HG02870 (cell line): Measurements from ENCODE around the gene OR4X2.
"Not testable (repeated sequence)": the region's sequence is repeated elsewhere in the genome, so short reads cannot be mapped to it uniquely, and the experiment has no call there.

ENCODE experiments used
- ATAC-seq: cut with Tn5 transposase; IDR thresholded peaks from one replicate; pipeline ENCODE4 v1.9.1; 2021; ENCODE audit warnings: mild to moderate bottlenecking, moderate library complexity; ENCODE audit not compliant: unreplicated experiment

The OR4X2 gene, protein sequence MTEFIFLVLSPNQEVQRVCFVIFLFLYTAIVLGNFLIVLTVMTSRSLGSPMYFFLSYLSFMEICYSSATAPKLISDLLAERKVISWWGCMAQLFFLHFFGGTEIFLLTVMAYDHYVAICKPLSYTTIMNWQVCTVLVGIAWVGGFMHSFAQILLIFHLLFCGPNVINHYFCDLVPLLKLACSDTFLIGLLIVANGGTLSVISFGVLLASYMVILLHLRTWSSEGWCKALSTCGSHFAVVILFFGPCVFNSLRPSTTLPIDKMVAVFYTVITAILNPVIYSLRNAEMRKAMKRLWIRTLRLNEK

DNA sequence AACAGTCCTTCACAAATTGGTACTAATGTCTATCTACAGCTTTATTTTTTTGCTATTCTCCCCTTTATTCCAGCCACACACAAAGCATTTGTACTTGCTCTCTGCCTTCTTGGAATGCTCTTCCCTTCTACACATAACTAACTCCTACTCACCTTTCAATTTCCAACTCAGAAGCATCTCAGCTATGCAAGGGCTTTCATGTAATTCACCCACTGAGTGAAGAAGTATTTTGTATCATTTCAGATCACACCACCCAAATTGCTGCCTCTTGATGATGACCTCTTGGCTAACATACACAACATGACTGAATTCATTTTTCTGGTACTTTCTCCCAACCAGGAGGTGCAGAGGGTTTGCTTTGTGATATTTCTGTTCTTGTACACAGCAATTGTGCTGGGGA is at the start of gene OR4X2:
TSS of gene OR4X2 (plus strand) at position 301 of the 400 bp plus-strand sequence. CDS start at position 301, 0 bp downstream.
- ATAC-seq: no peak

GRCh38 chr11:48207881-48208280 is 37.0 kb upstream of the OR4X2 start:
- no peak for ATAC-seq

DNA sequence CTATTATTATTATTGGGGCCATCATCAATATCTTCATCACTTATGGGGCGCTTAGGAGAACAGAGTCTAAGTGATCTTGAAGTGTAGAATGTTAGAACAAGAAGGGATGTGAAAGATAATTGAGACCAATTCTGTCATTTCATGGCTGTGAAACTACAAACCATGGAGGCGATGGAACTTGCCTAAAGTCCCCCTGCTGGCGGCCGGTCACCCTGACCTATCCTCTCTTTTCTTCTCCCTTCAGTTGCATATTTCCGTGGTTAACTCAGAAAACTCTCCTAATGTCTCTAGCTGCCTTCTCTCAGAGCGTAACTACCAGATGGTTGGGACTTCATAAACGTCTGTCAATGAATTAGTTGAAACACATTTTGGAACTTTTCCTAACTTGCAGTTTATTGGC is 34.9 kb upstream of the OR4X2 start:
- ATAC-seq: no peak

DNA sequence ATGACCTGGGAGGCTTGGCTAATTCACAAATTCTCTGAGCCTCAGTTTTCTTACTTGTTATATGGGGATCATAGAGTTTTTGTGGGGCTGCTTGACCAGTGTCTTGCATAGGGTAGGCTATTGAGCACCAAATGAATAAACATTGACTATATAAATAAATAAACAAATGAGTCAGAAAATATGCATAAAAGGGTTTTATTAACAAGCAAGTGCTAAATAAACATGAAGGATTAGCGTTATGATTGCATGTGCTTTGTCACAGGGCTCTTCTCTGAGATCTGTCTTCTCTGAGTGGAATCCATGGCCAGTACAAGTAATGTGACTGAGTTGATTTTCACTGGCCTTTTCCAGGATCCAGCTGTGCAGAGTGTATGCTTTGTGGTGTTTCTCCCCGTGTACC is 28.4 kb upstream of the OR4X2 start, which contains the start of gene OR4B1:
TSS of gene OR4B1 (plus strand) at position 301 of the 400 bp plus-strand sequence. CDS start at position 301, 0 bp downstream.
- no peak for ATAC-seq

- ATAC-seq: no peak
Observed at GRCh38 chr11:48228761-48229160, 16.1 kb upstream of the OR4X2 start.

DNA sequence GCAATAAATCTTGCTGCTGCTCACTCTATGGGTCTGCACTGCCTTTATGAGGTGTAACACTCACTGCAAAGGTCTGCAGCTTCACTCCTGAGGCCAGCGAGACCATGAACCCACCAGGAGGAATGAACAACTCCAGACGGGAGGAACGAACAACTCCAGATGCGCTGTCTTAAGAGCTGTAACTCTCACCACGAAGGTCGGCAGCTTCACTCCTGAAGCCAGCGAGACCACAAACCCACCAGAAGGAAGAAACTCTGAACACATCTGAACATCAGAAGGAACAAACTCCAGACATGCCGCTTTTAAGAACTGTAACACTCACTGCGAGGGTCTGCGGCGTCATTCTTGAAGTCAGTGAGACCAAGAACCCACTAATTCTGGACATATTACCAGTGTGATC is 14.8 kb upstream of the OR4X2 start:
- ATAC-seq: not testable (repeated sequence)

DNA sequence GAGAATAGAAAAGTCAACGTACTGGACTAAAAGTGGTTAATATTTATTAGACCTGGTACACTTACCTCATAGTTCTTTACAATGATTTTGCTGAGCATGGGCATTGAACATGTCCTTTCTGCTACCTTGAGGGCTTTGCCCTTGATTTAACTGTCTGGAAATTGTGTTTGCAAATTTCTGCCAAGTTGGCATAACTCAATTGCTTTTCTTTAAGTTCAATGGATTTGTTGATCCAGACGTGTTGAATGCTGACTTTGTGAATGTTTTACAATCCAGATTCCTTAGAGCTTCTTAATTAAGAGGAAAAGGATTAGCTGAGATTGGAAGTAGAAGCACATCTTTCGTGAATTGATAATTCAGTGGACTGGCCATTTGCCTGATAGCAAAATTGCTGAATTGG is 7.2 kb upstream of the OR4X2 start:
- no peak for ATAC-seq

DNA sequence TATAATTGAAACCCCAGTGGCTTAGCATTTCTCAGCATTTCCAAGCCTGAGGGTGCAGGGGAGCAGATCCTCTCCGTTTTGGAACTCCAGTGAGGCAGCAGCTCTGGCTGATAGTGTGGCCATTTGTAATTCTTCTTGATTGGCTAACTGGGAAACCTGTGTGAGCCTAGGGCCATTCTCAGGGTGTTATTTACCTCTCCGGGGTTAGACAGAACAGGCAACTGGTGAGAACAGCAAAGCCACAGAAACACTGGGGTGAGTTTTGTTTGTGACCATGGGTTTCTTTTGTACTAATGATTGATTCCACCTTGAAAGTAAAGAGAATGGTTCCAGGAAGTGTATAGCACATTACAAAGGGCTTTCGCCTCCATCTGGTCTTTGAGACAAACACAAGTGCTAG is 2.4 kb upstream of the OR4X2 start:
- ATAC-seq: no peak

- no peak for ATAC-seq
Observed at GRCh38 chr11:48248902-48249301, 4.0 kb downstream of the OR4X2 start.

GRCh38 chr11:48261600-48261999 is 16.7 kb downstream of the OR4X2 start:
- peak; percentile 68 for ATAC-seq

- ATAC-seq: no peak
Observed at GRCh38 chr11:48263423-48263911, 18.6 kb downstream of the OR4X2 start, which contains the start of gene OR4X1. TSS of gene OR4X1 (plus strand) at chr11:48263861. CDS start at chr11:48263861, 0 bp downstream.

DNA sequence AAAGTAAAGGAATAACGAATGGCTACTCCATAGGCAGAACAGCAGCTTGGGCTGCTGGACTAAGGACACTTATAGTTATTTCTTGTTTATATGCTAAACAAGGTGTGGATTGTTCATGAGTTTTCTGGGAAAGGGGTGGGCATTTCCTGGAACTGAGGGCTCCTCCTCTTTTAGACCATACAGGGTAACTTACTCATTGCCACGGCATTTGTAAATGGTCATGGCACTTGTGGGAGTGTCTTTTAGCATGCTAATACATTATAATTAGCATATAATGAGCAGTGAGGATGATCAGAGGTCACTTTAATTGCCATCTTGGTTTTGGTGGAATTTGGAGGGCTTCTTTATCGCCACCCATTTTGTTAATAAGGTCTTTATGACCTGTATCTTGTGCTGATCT is 25.7 kb downstream of the OR4X2 start:
- no peak for ATAC-seq

DNA sequence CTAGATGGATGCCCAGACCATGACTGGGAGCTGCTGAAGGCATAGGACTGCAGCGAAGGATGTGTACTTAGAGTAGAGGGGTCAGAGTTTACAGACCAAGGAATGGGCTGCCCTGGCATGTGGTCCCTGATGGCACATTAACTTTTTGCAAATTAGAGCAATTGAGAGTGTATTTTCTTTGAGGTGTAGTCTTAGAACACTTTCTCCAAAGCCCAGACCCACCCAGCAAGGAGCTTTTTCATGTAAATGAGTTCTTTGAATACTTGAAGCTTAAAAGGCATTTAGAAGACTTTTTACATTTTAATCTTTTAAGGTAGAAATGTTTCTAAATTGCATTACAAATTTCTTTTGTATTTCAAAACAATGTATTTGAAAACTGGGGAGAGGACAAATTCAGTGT is 27.7 kb downstream of the OR4X2 start:
- no peak for ATAC-seq
